Nephron (organoid): ENCODE data around the gene AOPEP.

Experiments used
- H3K27ac Mint-ChIP-seq, 3 experiments: 2 replicates each; pipeline ENCODE4 v1.8.0; 2020; ENCODE audit warnings: mixed read lengths in 3 of 3, mild to moderate bottlenecking in 2 of 3, moderate library complexity in 1 of 3
- H3K27me3 Mint-ChIP-seq: 2 replicates; pipeline ENCODE4 v1.8.0; 2021; ENCODE audit warnings: low read depth, mild to moderate bottlenecking, moderate library complexity, mixed read lengths
- H3K36me3 Mint-ChIP-seq: 2 replicates; pipeline ENCODE4 v1.8.0; 2020; ENCODE audit warnings: low read depth, mixed read lengths
- H3K4me1 Mint-ChIP-seq: 2 replicates; pipeline ENCODE4 v1.8.0; 2020; ENCODE audit warnings: mixed read lengths
- H3K4me3 Mint-ChIP-seq, 3 experiments: 2 replicates each; pipeline ENCODE4 v1.8.0; 2020; ENCODE audit warnings: mild to moderate bottlenecking in 3 of 3, mixed read lengths in 3 of 3, moderate library complexity in 2 of 3
- H3K9me3 Mint-ChIP-seq: 2 replicates; pipeline ENCODE4 v1.8.0; 2020; ENCODE audit warnings: mixed read lengths
- TF ChIP-seq, protein P1 (sequence below), 3 experiments: fragments of 200-600 bp; sonication (generic); IDR thresholded peaks; one replicate each; pipeline ENCODE4 v1.5.0; 2021; ENCODE audit warnings: antibody characterized with exemption in 3 of 3; ENCODE audit not compliant: unreplicated experiment in 3 of 3

AOPEP gene

DNA sequence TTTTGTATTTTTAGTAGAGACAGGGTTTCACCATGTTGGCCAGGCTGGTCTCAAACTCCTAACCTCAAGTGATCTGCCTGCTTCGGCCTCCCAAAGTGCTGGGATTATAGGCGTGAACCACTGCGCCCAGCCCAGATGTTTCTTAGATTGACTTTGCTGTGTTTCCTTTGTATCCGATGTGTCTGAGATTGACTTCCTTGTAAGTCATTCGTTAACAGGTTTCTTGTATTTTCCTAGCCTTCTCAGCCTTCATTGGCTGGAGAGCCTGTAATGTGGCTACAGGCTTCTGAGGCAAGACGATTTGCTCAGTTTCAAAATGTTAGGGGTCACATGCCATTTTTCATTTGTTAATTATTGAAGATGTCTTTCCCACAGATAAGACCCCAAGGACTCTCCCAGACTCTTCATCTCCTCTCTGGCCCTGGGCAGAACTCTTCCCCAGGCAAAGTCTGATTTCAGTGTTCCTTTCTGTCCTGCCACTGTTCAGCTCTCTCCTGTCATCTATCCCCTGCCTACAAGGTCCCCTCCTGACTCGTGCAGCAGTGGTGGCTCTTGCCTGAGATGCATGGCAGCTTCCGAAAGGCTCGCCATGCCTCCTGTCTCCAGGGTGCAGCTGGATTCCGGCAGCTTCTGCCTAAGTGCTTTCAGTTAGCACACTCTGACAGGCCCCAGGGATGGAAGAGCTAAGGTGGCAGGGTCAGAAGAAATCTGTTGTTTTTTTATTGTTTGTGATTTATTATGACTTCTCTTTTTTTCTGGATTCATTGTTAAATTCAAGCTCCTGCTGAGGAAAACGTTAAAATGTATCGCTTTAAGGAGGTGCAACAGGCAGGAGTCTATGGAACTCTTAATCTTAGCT is 206.4 kb downstream of the AOPEP start:
- peaks cover under 1% of the 10 kb centered on the region for H3K36me3 Mint-ChIP-seq
- H3K27me3 Mint-ChIP-seq = no peaks in the 10 kb centered on the region
- no peak overlapping the region for H3K4me3 Mint-ChIP-seq
- peak overlapping the region; percentile 9 to 67 (median 26) for H3K27ac Mint-ChIP-seq
- H3K4me1 Mint-ChIP-seq = peaks cover 29% of the 10 kb centered on the region
- TF ChIP-seq, protein P1, sequence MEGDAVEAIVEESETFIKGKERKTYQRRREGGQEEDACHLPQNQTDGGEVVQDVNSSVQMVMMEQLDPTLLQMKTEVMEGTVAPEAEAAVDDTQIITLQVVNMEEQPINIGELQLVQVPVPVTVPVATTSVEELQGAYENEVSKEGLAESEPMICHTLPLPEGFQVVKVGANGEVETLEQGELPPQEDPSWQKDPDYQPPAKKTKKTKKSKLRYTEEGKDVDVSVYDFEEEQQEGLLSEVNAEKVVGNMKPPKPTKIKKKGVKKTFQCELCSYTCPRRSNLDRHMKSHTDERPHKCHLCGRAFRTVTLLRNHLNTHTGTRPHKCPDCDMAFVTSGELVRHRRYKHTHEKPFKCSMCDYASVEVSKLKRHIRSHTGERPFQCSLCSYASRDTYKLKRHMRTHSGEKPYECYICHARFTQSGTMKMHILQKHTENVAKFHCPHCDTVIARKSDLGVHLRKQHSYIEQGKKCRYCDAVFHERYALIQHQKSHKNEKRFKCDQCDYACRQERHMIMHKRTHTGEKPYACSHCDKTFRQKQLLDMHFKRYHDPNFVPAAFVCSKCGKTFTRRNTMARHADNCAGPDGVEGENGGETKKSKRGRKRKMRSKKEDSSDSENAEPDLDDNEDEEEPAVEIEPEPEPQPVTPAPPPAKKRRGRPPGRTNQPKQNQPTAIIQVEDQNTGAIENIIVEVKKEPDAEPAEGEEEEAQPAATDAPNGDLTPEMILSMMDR (IDR thresholded peaks at IDR 0.05; ENCODE audit: unreplicated experiment in 3 of 3) = no peak
- no peaks in the 10 kb centered on the region for H3K9me3 Mint-ChIP-seq

DNA sequence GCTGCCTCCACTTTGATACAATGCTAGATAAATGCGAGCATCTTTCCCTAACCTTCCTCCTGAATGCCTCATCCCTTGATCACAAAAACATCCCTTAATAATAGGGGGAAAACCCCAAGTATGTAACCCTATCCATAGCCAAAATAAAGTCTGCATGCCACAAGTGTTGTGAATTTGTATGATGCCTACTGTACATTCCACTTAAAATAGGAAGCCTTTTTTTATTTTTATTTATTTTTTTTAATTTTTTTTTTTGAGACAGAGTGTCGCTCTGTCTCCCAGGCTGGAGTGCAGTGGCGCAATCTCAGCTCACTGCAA is 207.0 kb downstream of the AOPEP start:
- no peaks in the 10 kb centered on the region for H3K27me3 Mint-ChIP-seq
- TF ChIP-seq, protein P1 (IDR thresholded peaks at IDR 0.05; ENCODE audit: unreplicated experiment in 3 of 3) = no peak
- H3K36me3 Mint-ChIP-seq = peaks cover 4% of the 10 kb centered on the region
- H3K9me3 Mint-ChIP-seq = no peaks in the 10 kb centered on the region
- H3K4me1 Mint-ChIP-seq = peaks cover 29% of the 10 kb centered on the region
- peak overlapping the region in 2 of 3 experiments; percentile 9 to 67 for H3K27ac Mint-ChIP-seq
- H3K4me3 Mint-ChIP-seq = no peak overlapping the region

DNA sequence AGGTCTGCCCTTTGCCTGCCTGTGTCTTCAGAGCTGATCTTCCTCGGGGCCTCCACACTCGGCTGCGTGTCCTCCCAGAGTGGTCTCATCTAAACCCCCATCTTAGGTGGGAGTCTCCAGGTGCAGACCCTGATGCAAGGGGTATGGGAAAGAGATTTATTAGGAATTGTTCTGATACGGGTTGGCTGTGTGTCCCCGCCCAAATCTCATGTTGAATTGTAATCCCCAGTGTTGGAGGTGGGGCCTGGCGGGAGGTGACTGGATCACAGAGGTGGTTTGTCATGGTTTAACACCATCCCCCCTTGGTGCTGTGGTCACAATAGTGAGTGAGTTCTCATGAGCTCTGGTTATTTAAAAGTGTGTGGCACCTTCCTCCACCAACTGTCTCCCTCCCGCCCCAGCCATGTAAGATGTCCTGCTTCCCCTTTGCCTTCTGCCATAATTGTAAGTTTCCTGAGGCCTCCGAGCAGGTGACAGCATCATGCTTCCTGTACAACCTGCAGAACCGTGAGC is 208.4 kb downstream of the AOPEP start:
- H3K9me3 Mint-ChIP-seq = no peaks in the 10 kb centered on the region

DNA sequence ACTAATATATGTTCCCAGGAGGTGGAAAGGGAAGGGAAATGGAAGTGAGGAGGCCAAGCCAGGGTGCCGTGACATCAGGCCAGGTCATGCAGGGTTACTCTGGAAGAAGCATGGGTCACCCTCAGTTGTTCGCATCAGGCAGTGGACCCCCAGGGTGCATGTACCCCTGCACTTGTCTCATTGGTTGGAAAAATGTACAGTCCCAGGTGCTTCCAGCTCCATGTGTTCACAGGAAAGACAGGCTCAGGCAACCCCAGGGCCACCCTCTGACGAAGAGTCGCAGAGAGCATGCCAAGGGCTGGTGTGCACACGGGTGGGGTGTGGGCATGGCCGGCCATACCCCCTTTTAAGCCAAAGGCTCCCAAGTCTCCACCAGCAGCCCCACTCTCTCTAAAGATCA is 208.9 kb downstream of the AOPEP start:
- Mint-ChIP-seq H3K4me1 (peaks cover 24% of the 10 kb centered on the region), H3K4me3 (no peak overlapping the region), H3K36me3 (peaks cover 7% of the 10 kb centered on the region), H3K9me3 (no peaks in the 10 kb centered on the region), H3K27me3 (no peaks in the 10 kb centered on the region), H3K27ac (peak overlapping the region in 1 of 3 experiments; percentile 52)
- TF ChIP-seq, protein P1 (IDR thresholded peaks at IDR 0.05; ENCODE audit: unreplicated experiment in 3 of 3) = no peak

More for the DNA sequence above, 208.4 kb downstream of the AOPEP start:
- peak overlapping the region in 1 of 3 experiments; percentile 45 for H3K27ac Mint-ChIP-seq
- peaks cover 7% of the 10 kb centered on the region for H3K36me3 Mint-ChIP-seq
- H3K4me1 Mint-ChIP-seq = peaks cover 24% of the 10 kb centered on the region
- H3K4me3 Mint-ChIP-seq = no peak overlapping the region
- H3K27me3 Mint-ChIP-seq = no peaks in the 10 kb centered on the region
- TF ChIP-seq, protein P1 (IDR thresholded peaks at IDR 0.05; ENCODE audit: unreplicated experiment in 3 of 3) = no peak

DNA sequence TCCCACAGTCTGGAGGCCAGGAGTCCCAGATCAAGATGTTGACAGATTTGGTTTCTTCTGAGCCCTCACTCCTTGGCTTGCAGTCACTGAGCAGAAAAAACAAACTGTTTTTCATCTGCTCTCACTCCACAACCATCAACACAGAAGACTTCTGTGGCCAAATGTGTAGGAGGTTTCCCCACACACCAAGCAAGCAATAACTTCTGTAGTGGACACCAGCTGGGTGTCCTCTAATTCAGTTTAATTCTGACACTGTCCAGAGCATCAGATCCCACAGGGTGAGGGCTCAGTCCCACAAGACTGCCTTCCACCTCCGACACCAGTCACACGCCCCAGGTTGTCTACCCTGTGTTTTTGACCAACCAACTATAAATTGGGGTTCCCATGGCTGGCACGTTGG is 209.9 kb downstream of the AOPEP start:
- TF ChIP-seq, protein P1 (IDR thresholded peaks at IDR 0.05; ENCODE audit: unreplicated experiment in 3 of 3) = no peak
- peak overlapping the region; percentile 40 to 74 (median 52) for H3K27ac Mint-ChIP-seq
- H3K4me1 Mint-ChIP-seq = peaks cover 30% of the 10 kb centered on the region
- no peaks in the 10 kb centered on the region for H3K27me3 Mint-ChIP-seq
- no peaks in the 10 kb centered on the region for H3K9me3 Mint-ChIP-seq
- H3K4me3 Mint-ChIP-seq = no peak overlapping the region
- peaks cover 15% of the 10 kb centered on the region for H3K36me3 Mint-ChIP-seq
